ENCODE results near the gene GALNTL6. TPM values are rescaled to one million over a fixed set of nuclear protein-coding genes. Genes with fewer than 3 reads are reported as not detected.

Gene GALNTL6
- total RNA-seq, 1 donor from 2014 or later, result 0.34 TPM

GRCh38 chr4:172141025-172141424 lies 327.8 kb downstream of the GALNTL6 start:
- Mint-ChIP-seq H3K27ac (ENCODE audit: unreplicated experiment) (no peak overlapping the region), H3K9me3 (ENCODE audit: unreplicated experiment) (no peaks in the 10 kb centered on the region), H3K4me3 (ENCODE audit: unreplicated experiment) (no peak overlapping the region), H3K27me3 (ENCODE audit: unreplicated experiment) (no peaks in the 10 kb centered on the region), H3K4me1 (ENCODE audit: low read depth, unreplicated experiment) (no peaks in the 10 kb centered on the region), H3K36me3 (ENCODE audit: unreplicated experiment) (no peaks in the 10 kb centered on the region)
- DNase-seq, result no peak
- TF ChIP-seq, protein P1, sequence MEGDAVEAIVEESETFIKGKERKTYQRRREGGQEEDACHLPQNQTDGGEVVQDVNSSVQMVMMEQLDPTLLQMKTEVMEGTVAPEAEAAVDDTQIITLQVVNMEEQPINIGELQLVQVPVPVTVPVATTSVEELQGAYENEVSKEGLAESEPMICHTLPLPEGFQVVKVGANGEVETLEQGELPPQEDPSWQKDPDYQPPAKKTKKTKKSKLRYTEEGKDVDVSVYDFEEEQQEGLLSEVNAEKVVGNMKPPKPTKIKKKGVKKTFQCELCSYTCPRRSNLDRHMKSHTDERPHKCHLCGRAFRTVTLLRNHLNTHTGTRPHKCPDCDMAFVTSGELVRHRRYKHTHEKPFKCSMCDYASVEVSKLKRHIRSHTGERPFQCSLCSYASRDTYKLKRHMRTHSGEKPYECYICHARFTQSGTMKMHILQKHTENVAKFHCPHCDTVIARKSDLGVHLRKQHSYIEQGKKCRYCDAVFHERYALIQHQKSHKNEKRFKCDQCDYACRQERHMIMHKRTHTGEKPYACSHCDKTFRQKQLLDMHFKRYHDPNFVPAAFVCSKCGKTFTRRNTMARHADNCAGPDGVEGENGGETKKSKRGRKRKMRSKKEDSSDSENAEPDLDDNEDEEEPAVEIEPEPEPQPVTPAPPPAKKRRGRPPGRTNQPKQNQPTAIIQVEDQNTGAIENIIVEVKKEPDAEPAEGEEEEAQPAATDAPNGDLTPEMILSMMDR (IDR thresholded peaks at IDR 0.05; ENCODE audit: partially characterized antibody, unreplicated experiment), result no peak

GRCh38 chr4:172142281-172142741 lies 329.1 kb downstream of the GALNTL6 start:
- no peaks in the 10 kb centered on the region for H3K27me3 Mint-ChIP-seq (ENCODE audit: unreplicated experiment)
- TF ChIP-seq, protein P1 (IDR thresholded peaks at IDR 0.05; ENCODE audit: partially characterized antibody, unreplicated experiment), result no peak
- no peaks in the 10 kb centered on the region for H3K36me3 Mint-ChIP-seq (ENCODE audit: unreplicated experiment)
- no peak overlapping the region for H3K4me3 Mint-ChIP-seq (ENCODE audit: unreplicated experiment)
- H3K27ac Mint-ChIP-seq (ENCODE audit: unreplicated experiment), result no peak overlapping the region
- no peak for DNase-seq
- H3K4me1 Mint-ChIP-seq (ENCODE audit: low read depth, unreplicated experiment), result no peaks in the 10 kb centered on the region
- H3K9me3 Mint-ChIP-seq (ENCODE audit: unreplicated experiment), result no peaks in the 10 kb centered on the region

DNA sequence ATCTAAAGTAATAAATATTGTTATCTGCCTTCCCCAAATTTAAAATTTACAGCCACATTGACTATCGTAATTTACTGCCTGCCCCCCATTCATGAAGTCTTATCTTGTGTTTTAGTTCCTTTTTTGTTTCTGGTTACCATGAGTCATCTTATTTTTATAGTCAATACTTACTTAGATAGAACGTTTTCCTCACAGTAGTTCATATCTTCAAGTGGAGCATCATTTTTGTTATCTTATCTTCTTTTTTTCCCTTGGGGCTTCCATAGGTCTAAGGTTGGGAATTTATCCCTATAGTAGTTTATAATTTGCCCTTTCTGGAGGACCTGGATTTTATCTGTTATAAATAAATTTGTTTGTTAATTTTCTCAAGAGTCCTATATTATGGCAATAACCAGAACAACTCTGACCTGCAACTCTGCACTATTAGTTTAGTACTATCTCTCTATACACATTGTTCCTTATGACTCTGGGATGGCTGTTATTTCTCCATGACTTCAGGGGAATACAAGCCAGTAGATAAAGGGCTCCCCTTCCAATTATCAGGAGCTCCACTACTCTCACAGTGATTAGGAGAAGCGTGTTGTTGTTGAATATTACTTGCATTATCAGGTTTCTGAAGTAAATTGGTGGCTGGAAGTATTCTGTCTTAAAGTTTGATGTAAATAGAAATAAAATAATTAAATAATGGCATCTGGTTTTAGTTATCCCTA lies 330.6 kb downstream of the GALNTL6 start:
- DNase-seq, result no peak
- peaks cover 4% of the 10 kb centered on the region for H3K4me1 Mint-ChIP-seq (ENCODE audit: low read depth, unreplicated experiment)
- H3K4me3 Mint-ChIP-seq (ENCODE audit: unreplicated experiment), result no peak overlapping the region
- no peaks in the 10 kb centered on the region for H3K27me3 Mint-ChIP-seq (ENCODE audit: unreplicated experiment)
- TF ChIP-seq, protein P1 (IDR thresholded peaks at IDR 0.05; ENCODE audit: partially characterized antibody, unreplicated experiment), result no peak
- H3K9me3 Mint-ChIP-seq (ENCODE audit: unreplicated experiment), result no peaks in the 10 kb centered on the region
- H3K36me3 Mint-ChIP-seq (ENCODE audit: unreplicated experiment), result no peaks in the 10 kb centered on the region
- H3K27ac Mint-ChIP-seq (ENCODE audit: unreplicated experiment), result no peak overlapping the region

DNA sequence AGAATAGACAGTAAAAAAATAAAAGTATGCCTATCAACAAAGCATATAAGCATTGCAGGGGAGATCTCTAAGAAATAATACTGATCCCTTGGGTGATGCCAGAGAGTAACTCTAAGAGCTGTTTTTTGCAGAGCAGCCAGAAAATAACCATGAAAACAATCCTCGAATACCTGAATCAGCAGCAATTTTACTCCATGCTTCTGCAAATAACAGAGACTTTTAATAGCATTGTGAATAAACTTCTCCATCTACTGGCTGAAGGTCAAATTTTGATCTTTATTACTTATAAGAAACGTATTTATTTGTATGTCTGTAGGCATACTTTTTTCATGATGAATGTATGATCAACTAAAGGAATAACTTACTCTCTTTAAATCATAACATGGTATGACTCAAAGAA lies 334.5 kb downstream of the GALNTL6 start:
- H3K36me3 Mint-ChIP-seq (ENCODE audit: unreplicated experiment), result no peaks in the 10 kb centered on the region

GRCh38 chr4:172149329-172149728 lies 336.1 kb downstream of the GALNTL6 start:
- peaks cover 4% of the 10 kb centered on the region for H3K4me1 Mint-ChIP-seq (ENCODE audit: low read depth, unreplicated experiment)
- no peaks in the 10 kb centered on the region for H3K27me3 Mint-ChIP-seq (ENCODE audit: unreplicated experiment)
- no peaks in the 10 kb centered on the region for H3K9me3 Mint-ChIP-seq (ENCODE audit: unreplicated experiment)
- no peak overlapping the region for H3K27ac Mint-ChIP-seq (ENCODE audit: unreplicated experiment)
- H3K36me3 Mint-ChIP-seq (ENCODE audit: unreplicated experiment), result no peaks in the 10 kb centered on the region
- TF ChIP-seq, protein P1 (IDR thresholded peaks at IDR 0.05; ENCODE audit: partially characterized antibody, unreplicated experiment), result no peak
- DNase-seq, result no peak
- no peak overlapping the region for H3K4me3 Mint-ChIP-seq (ENCODE audit: unreplicated experiment)

More for the DNA sequence above, 334.5 kb downstream of the GALNTL6 start:
- H3K27ac Mint-ChIP-seq (ENCODE audit: unreplicated experiment), result no peak overlapping the region
- TF ChIP-seq, protein P1 (IDR thresholded peaks at IDR 0.05; ENCODE audit: partially characterized antibody, unreplicated experiment), result no peak
- DNase-seq, result no peak
- peaks cover 4% of the 10 kb centered on the region for H3K4me1 Mint-ChIP-seq (ENCODE audit: low read depth, unreplicated experiment)
- no peak overlapping the region for H3K4me3 Mint-ChIP-seq (ENCODE audit: unreplicated experiment)
- no peaks in the 10 kb centered on the region for H3K9me3 Mint-ChIP-seq (ENCODE audit: unreplicated experiment)
- H3K27me3 Mint-ChIP-seq (ENCODE audit: unreplicated experiment), result no peaks in the 10 kb centered on the region

All from glutamatergic neuron (in vitro differentiated cells).